ENCODE results near the gene RTP2.
"Not testable (repeated sequence)": the region's sequence is repeated elsewhere in the genome, so short reads cannot be mapped to it uniquely, and the experiment has no call there.

The RTP2 gene

GRCh38 chr3:187685948-187686347, 16.4 kb downstream of the RTP2 start:
- Histone ChIP-seq H3K36me3 (ENCODE audit: control insufficient read depth, insufficient read depth, low read length) (no peaks in the 10 kb centered on the region), H3K4me3 (ENCODE audit: extremely low read depth, insufficient read depth, low read length, poor library complexity, severe bottlenecking) (no peak overlapping the region), H3K27ac (ENCODE audit: low read depth, low read length, severe bottlenecking) (no peak overlapping the region), H3K9me3 (ENCODE audit: control insufficient read depth, low read length) (peaks cover 18% of the 10 kb centered on the region), H3K4me1 (ENCODE audit: control insufficient read depth, insufficient read depth, low read length, poor library complexity, severe bottlenecking) (no peaks in the 10 kb centered on the region)
- 80 to 88% methylated on average over 6 of the region's 7 CpGs for WGBS, 2 experiments (ENCODE audit: insufficient coverage in 2 of 2)

GRCh38 chr3:187684880-187685279, 17.5 kb downstream of the RTP2 start:
- Histone ChIP-seq H3K27ac (ENCODE audit: low read depth, low read length, severe bottlenecking) (no peak overlapping the region), H3K4me1 (ENCODE audit: control insufficient read depth, insufficient read depth, low read length, poor library complexity, severe bottlenecking) (no peaks in the 10 kb centered on the region)
- WGBS, 2 experiments (ENCODE audit: insufficient coverage in 2 of 2), result no CpG with 5 or more reads among the region's 2 CpGs

DNA sequence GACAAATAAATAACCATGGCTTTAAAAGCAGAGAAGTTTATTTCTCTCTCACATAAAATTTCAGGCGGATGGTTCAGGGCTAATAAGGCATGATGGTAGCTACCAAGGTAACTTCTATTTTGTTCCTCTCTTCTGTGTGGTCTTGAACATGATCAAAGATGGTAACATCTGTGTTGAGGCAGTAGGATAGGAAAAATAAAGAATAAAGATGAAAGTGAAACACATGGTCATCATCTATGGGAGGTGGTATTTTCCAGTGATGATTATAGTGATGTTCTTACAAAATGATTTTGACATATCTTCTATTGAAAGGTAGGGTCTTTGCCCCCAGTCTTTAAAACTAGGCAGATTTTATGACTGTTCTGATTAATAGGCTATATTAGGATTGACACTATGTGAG, 17.9 kb downstream of the RTP2 start:
- Histone ChIP-seq H3K9me3 (ENCODE audit: control insufficient read depth, low read length) (peaks cover 18% of the 10 kb centered on the region), H3K4me1 (ENCODE audit: control insufficient read depth, insufficient read depth, low read length, poor library complexity, severe bottlenecking) (peaks cover under 1% of the 10 kb centered on the region), H3K4me3 (ENCODE audit: extremely low read depth, insufficient read depth, low read length, poor library complexity, severe bottlenecking) (no peak overlapping the region), H3K36me3 (ENCODE audit: control insufficient read depth, insufficient read depth, low read length) (no peaks in the 10 kb centered on the region), H3K27ac (ENCODE audit: low read depth, low read length, severe bottlenecking) (no peak overlapping the region)
- WGBS, 2 experiments (ENCODE audit: insufficient coverage in 2 of 2), result 100% methylated on average over 1 of the region's 1 CpG

More at GRCh38 chr3:187684880-187685279, 17.5 kb downstream of the RTP2 start:
- H3K9me3 ChIP-seq (ENCODE audit: control insufficient read depth, low read length), result peaks cover 18% of the 10 kb centered on the region
- H3K4me3 ChIP-seq (ENCODE audit: extremely low read depth, insufficient read depth, low read length, poor library complexity, severe bottlenecking), result no peak overlapping the region
- no peaks in the 10 kb centered on the region for H3K36me3 ChIP-seq (ENCODE audit: control insufficient read depth, insufficient read depth, low read length)

DNA sequence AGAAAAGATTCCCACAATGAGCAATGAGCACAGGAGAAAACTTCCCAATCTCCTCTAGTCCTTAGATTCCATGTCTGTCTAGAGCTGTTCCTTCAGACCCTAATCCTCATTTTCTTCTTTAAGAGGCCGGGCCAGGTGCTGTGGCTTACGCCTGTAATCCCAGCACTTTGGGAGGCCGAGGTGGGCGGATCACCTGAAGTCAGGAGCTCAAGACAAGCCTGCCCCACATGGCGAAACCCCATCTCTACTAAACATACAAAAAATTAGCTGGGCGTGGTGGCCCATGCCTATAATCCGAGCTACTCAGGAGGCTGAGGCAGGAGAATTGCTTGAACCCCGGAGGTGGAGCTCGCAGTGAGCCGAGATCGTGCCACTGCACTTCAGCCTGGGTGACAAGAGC, 20.6 kb downstream of the RTP2 start:
- H3K36me3 ChIP-seq (ENCODE audit: control insufficient read depth, insufficient read depth, low read length); H3K4me3 ChIP-seq (ENCODE audit: extremely low read depth, insufficient read depth, low read length, poor library complexity, severe bottlenecking); H3K27ac ChIP-seq (ENCODE audit: low read depth, low read length, severe bottlenecking); H3K4me1 ChIP-seq (ENCODE audit: control insufficient read depth, insufficient read depth, low read length, poor library complexity, severe bottlenecking): not testable (repeated sequence)
- 89 to 91% methylated on average over 6 to 11 of the region's 11 CpGs for whole genome bisulfite sequencing, 2 experiments (ENCODE audit: insufficient coverage in 2 of 2)
- peaks cover 12% of the 10 kb centered on the region for H3K9me3 ChIP-seq (ENCODE audit: control insufficient read depth, low read length)

DNA sequence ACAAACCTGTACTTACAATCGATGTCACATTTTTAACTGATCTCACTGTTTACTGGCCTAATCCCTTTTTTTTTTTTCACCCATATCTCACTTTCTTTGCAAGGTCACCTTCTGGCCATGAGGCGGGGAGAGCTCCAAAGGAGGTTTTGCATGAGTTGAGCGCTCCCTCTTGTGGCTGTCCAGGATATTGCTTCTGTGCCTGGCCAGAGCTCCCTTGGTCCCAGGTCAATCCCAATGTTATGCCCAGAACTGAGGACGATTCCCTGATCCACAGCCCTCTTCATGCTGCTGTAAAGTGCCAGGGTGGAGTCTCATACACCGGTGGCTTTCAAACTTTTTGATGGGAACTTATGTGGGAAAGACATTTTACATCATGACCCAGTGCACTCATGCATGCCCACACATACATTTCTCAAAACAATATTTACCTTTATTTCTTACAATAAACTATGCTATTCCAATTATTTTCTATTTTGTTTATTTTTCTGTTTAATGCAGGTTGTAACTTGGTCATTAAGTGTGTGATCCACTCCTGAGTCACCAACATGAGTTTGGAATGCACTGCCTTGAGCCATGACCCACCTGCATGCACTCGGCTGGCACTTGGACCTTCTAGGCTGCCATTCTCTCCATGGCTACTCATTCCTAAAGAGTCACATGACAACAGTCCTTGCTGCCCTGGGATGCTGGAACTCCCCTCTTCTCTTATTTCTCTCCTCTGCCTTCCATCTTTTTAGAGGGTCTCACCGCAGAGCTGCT, 22.5 kb downstream of the RTP2 start:
- WGBS, 2 experiments (ENCODE audit: insufficient coverage in 2 of 2), result 6 to 27% methylated on average over 3 to 4 of the region's 7 CpGs
- no peaks in the 10 kb centered on the region for H3K36me3 ChIP-seq (ENCODE audit: control insufficient read depth, insufficient read depth, low read length)
- no peaks in the 10 kb centered on the region for H3K9me3 ChIP-seq (ENCODE audit: control insufficient read depth, low read length)
- no peak overlapping the region for H3K4me3 ChIP-seq (ENCODE audit: extremely low read depth, insufficient read depth, low read length, poor library complexity, severe bottlenecking)
- no peak overlapping the region for H3K27ac ChIP-seq (ENCODE audit: low read depth, low read length, severe bottlenecking)
- H3K4me1 ChIP-seq (ENCODE audit: control insufficient read depth, insufficient read depth, low read length, poor library complexity, severe bottlenecking), result peaks cover 10% of the 10 kb centered on the region

GRCh38 chr3:187678726-187679268, 23.6 kb downstream of the RTP2 start:
- Histone ChIP-seq H3K4me1 (ENCODE audit: control insufficient read depth, insufficient read depth, low read length, poor library complexity, severe bottlenecking) (peaks cover 13% of the 10 kb centered on the region), H3K9me3 (ENCODE audit: control insufficient read depth, low read length) (no peaks in the 10 kb centered on the region), H3K27ac (ENCODE audit: low read depth, low read length, severe bottlenecking) (no peak overlapping the region), H3K4me3 (ENCODE audit: extremely low read depth, insufficient read depth, low read length, poor library complexity, severe bottlenecking) (no peak overlapping the region), H3K36me3 (ENCODE audit: control insufficient read depth, insufficient read depth, low read length) (no peaks in the 10 kb centered on the region)
- 9 to 15% methylated on average over 2 to 3 of the region's 5 CpGs for WGBS, 2 experiments (ENCODE audit: insufficient coverage in 2 of 2)

GRCh38 chr3:187677604-187678003, 24.8 kb downstream of the RTP2 start:
- no peak overlapping the region for H3K4me3 ChIP-seq (ENCODE audit: extremely low read depth, insufficient read depth, low read length, poor library complexity, severe bottlenecking)
- 89 to 92% methylated on average over 1 of the region's 1 CpG for WGBS, 2 experiments (ENCODE audit: insufficient coverage in 2 of 2)
- no peaks in the 10 kb centered on the region for H3K9me3 ChIP-seq (ENCODE audit: control insufficient read depth, low read length)
- peaks cover 25% of the 10 kb centered on the region for H3K4me1 ChIP-seq (ENCODE audit: control insufficient read depth, insufficient read depth, low read length, poor library complexity, severe bottlenecking)
- no peak overlapping the region for H3K27ac ChIP-seq (ENCODE audit: low read depth, low read length, severe bottlenecking)
- H3K36me3 ChIP-seq (ENCODE audit: control insufficient read depth, insufficient read depth, low read length), result no peaks in the 10 kb centered on the region

GRCh38 chr3:187673012-187673411, 29.3 kb downstream of the RTP2 start:
- Histone ChIP-seq H3K9me3 (ENCODE audit: control insufficient read depth, low read length) (no peaks in the 10 kb centered on the region), H3K4me3 (ENCODE audit: extremely low read depth, insufficient read depth, low read length, poor library complexity, severe bottlenecking) (no peak overlapping the region), H3K4me1 (ENCODE audit: control insufficient read depth, insufficient read depth, low read length, poor library complexity, severe bottlenecking) (peaks cover 33% of the 10 kb centered on the region), H3K27ac (ENCODE audit: low read depth, low read length, severe bottlenecking) (no peak overlapping the region), H3K36me3 (ENCODE audit: control insufficient read depth, insufficient read depth, low read length) (no peaks in the 10 kb centered on the region)
- 56 to 74% methylated on average over 2 of the region's 3 CpGs for WGBS, 2 experiments (ENCODE audit: insufficient coverage in 2 of 2)

GRCh38 chr3:187669675-187670504, 32.5 kb downstream of the RTP2 start, which contains the start of gene SST:
SST (minus strand) TSS chr3:187670394; CDS start chr3:187670291, 103 bp downstream.
- Histone ChIP-seq H3K27ac (ENCODE audit: low read depth, low read length, severe bottlenecking) (peak within 1 kb of the TSS; percentile 74), H3K4me1 (ENCODE audit: control insufficient read depth, insufficient read depth, low read length, poor library complexity, severe bottlenecking) (peaks cover 33% of the 10 kb centered on the region), H3K9me3 (ENCODE audit: control insufficient read depth, low read length) (no peaks in the 10 kb centered on the region), H3K4me3 (ENCODE audit: extremely low read depth, insufficient read depth, low read length, poor library complexity, severe bottlenecking) (no peak within 1 kb of the TSS), H3K36me3 (ENCODE audit: control insufficient read depth, insufficient read depth, low read length) (no peaks in the 10 kb centered on the region)
- 6% methylated on average over 32 to 40 of the region's 46 CpGs for WGBS, 2 experiments (ENCODE audit: insufficient coverage in 2 of 2)

- Histone ChIP-seq H3K4me3 (ENCODE audit: extremely low read depth, insufficient read depth, low read length, poor library complexity, severe bottlenecking) (no peak overlapping the region), H3K27ac (ENCODE audit: low read depth, low read length, severe bottlenecking) (no peak overlapping the region), H3K4me1 (ENCODE audit: control insufficient read depth, insufficient read depth, low read length, poor library complexity, severe bottlenecking) (peaks cover 16% of the 10 kb centered on the region), H3K36me3 (ENCODE audit: control insufficient read depth, insufficient read depth, low read length) (no peaks in the 10 kb centered on the region), H3K9me3 (ENCODE audit: control insufficient read depth, low read length) (no peaks in the 10 kb centered on the region)
Observed at GRCh38 chr3:187667526-187667925, 34.8 kb downstream of the RTP2 start.
